Immature natural killer cell (primary cell): Measurements from ENCODE around the gene NTSR1. TPM values are rescaled to one million over a fixed set of nuclear protein-coding genes. Genes with fewer than 3 reads are reported as not detected.

Experiments
- DNase-seq, 3 donors: peaks; one replicate each; pipeline ENCODE4 v3.0.0; 2022; ENCODE audit warnings: mixed read lengths in 1 of 3
- H3K27ac Mint-ChIP-seq, 6 donors: one replicate each; pipeline ENCODE4 v1.8.0; 2020; ENCODE audit warnings: mixed read lengths in 6 of 6, mild to moderate bottlenecking in 5 of 6, inconsistent platforms in 4 of 6, moderate library complexity in 3 of 6
- H3K27me3 Mint-ChIP-seq, 3 donors: one replicate each; pipeline ENCODE4 v1.8.0; 2020 to 2021; ENCODE audit warnings: low read depth in 3 of 3, mild to moderate bottlenecking in 3 of 3, mixed read lengths in 3 of 3, moderate library complexity in 3 of 3, inconsistent platforms in 1 of 3
- H3K36me3 Mint-ChIP-seq, 3 donors: one replicate each; pipeline ENCODE4 v1.8.0; 2020; ENCODE audit warnings: mixed read lengths in 3 of 3, inconsistent platforms in 2 of 3, mild to moderate bottlenecking in 2 of 3
- H3K4me1 Mint-ChIP-seq, 2 donors: one replicate each; pipeline ENCODE4 v1.8.0; 2020; ENCODE audit warnings: inconsistent platforms in 2 of 2, mild to moderate bottlenecking in 2 of 2, mixed read lengths in 2 of 2, moderate library complexity in 1 of 2
- H3K4me3 Mint-ChIP-seq, 5 donors: one replicate each; pipeline ENCODE4 v1.8.0; 2020; ENCODE audit warnings: mild to moderate bottlenecking in 5 of 5, mixed read lengths in 5 of 5, inconsistent platforms in 3 of 5, moderate library complexity in 3 of 5
- H3K9me3 Mint-ChIP-seq, 6 donors: one replicate each; pipeline ENCODE4 v1.8.0; 2020; ENCODE audit warnings: mild to moderate bottlenecking in 6 of 6, mixed read lengths in 6 of 6, inconsistent platforms in 4 of 6, moderate library complexity in 3 of 6
- polyA plus RNA-seq, 3 donors: library from polyadenylated mRNA; unstranded; fragments of 300-500 nt; fragmentation: Illumina TruSeq; gene quantifications; one replicate each; pipeline ENCODE4 v1.2.3, GENCODE V29; 2021

Gene NTSR1
- polyA plus RNA-seq, 3 donors from 2014 or later, result not detected

DNA sequence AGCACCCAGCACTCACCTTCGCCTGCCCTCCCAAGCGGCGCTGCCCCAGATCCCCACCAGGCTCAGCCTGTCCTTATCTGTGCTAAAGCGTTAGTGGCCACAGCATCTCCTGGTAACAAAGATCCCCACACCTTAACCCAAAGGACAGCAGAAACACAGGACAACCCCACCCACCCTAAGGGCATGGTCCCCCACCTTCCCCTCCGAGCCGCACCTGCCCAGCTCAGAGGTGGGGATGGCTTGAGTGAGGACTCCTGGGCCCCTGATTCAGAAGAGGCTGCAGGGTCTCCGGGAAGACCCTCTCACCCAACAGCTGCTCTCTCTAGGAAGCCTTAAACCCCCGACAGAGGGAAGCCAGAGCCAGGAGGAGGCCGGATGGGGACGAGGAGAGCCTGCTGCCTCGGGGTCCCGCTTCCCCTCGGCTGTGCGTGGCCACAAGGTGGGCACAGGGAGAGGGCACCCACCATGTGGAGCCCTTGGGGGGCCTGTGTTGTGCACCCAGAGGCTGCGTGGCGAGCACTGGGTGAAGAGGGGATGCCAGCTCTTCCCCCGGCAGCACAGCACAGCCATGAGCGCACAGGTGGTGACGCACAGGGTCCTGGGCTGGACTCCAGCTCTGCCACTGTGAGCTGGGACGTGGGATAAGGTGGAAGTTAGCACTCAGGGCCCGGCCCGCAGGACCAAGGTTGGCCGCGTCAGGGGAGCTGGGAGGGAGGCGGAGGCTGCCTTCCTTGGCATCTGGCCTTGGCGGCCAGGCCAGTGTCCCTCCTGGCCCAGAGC lies 55.7 kb downstream of the NTSR1 start:
- no peak for DNase-seq
- H3K9me3 Mint-ChIP-seq, result no peaks in the 10 kb centered on the region
- peaks cover 0 to 4% (median 2%) of the 10 kb centered on the region in 3 donors for H3K27me3 Mint-ChIP-seq
- H3K4me1 Mint-ChIP-seq, result no peaks in the 10 kb centered on the region
- H3K4me3 Mint-ChIP-seq, result no peak overlapping the region
- H3K36me3 Mint-ChIP-seq, result no peaks in the 10 kb centered on the region
- H3K27ac Mint-ChIP-seq, result no peak overlapping the region

DNA sequence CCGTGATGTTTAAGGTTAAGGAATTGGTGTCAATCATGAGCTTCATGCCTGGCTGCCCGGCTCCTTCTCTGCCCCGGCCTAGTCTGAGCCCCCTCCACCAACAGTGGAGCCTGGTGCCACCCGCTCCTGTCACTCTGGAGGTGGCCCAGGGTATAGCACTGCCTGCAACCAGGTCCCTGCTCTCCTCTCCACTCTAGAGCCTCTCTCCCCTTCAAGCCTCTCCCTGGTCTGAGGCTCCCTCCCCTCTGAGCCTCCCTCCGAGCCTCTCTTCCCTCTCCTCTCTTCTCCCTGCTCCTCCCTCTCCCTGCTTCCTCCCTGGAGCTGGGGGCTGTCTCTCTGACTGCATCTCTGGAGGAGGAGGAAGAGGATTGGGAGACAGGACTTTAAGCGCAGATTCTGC lies 56.4 kb downstream of the NTSR1 start:
- Mint-ChIP-seq H3K4me1 (no peaks in the 10 kb centered on the region), H3K9me3 (no peaks in the 10 kb centered on the region), H3K4me3 (no peak overlapping the region), H3K36me3 (no peaks in the 10 kb centered on the region), H3K27me3 (peaks cover 0 to 4% (median 2%) of the 10 kb centered on the region in 3 donors), H3K27ac (no peak overlapping the region)
- no peak for DNase-seq

DNA sequence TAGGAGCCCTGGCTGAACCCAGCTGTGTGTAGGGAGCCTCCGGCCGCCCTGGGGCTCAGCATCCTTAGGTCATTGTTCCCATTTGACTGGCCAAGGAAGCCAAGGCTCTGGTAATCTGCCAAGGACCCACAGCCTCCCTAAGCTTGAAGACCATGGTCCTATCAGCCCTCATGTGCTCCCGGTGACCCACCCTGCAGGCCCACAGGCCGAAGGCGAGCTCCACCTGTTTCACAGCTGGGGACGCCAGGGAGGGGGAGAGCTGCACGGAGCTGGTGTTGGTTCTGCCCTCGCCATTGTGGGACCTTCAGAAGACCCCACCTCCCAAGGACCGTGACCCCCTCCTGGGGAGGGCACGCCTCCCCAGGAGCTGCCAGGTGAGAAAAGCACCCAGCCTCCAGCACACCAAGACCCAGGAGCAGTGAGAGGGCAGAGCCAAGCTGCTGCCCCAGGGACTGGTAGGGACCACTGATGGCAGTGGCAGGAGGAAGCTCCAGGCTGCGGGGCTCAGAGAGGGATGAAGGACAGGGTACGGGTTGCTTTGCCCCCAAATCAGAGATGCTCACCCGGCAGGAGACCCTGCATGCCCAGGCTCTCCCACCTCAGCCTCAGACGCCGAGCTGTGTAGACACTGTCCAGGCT lies 56.9 kb downstream of the NTSR1 start:
- no peak overlapping the region for H3K27ac Mint-ChIP-seq
- no peaks in the 10 kb centered on the region for H3K36me3 Mint-ChIP-seq
- DNase-seq, result no peak
- H3K27me3 Mint-ChIP-seq, result peaks cover 0 to 4% (median 2%) of the 10 kb centered on the region in 3 donors
- no peaks in the 10 kb centered on the region for H3K9me3 Mint-ChIP-seq
- no peaks in the 10 kb centered on the region for H3K4me1 Mint-ChIP-seq
- H3K4me3 Mint-ChIP-seq, result no peak overlapping the region

DNA sequence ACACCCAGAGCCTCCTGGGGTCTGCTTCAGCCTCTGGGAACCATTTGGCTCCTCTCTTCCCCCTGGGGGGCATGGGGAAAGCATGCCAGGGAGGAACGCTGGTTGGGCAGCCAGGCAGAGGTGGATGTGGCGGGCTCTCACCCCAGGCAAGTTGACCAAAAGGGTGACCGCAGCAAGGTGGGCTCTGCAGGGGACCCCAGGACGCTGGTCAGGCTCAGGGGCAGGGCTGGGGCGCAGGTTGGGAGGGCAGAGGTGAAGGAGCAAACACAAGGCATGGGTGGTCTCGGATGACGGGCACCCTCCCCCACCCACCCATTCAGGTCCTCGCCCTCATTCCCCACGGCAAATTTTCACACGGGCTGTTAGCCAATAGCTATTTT lies 57.4 kb downstream of the NTSR1 start:
- H3K27me3 Mint-ChIP-seq, result peaks cover 0 to 4% (median 2%) of the 10 kb centered on the region in 3 donors
- no peak overlapping the region for H3K27ac Mint-ChIP-seq
- H3K9me3 Mint-ChIP-seq, result no peaks in the 10 kb centered on the region
- no peaks in the 10 kb centered on the region for H3K4me1 Mint-ChIP-seq
- no peak overlapping the region for H3K4me3 Mint-ChIP-seq
- no peaks in the 10 kb centered on the region for H3K36me3 Mint-ChIP-seq
- no peak for DNase-seq

DNA sequence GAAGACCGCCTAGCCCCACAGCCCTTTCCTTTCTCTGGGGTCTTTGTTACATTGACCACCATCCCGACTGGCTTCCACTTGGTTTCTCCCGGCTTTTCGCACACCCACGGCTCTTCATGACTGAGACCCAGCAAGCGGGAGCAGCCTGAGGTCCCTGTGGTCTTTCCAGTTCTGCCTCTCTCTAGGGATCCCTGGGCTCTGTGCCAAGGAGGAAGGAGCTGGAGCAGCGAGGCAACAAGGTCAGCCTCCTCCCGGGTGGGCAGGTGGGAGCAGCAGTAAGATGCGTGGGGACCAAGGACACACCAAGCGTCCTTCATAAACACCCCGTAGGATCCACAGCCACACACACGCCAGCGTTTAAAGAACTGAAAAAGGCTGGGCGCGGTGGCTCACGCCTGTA lies 58.1 kb downstream of the NTSR1 start:
- Mint-ChIP-seq H3K4me1 (no peaks in the 10 kb centered on the region), H3K36me3 (no peaks in the 10 kb centered on the region), H3K27ac (no peak overlapping the region), H3K27me3 (peaks cover 0 to 4% (median 2%) of the 10 kb centered on the region in 3 donors), H3K4me3 (no peak overlapping the region), H3K9me3 (no peaks in the 10 kb centered on the region)
- DNase-seq, result no peak

DNA sequence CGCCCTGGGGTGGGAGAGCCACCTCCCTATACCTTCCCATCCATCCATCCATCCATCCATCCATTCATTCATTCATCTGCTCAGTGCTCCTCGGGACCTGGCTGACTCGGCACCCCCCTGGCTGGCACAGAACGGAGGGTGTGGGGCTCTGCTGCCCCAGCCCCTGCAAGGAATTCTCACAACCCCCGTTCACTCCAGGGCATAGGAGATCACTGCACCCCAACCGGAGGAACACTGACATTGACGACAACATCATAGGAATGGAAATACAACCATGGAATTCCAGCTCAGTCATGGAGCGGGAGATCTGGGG lies 59.6 kb downstream of the NTSR1 start:
- Mint-ChIP-seq H3K4me1 (no peaks in the 10 kb centered on the region), H3K27me3 (peaks cover 0 to 8% (median 2%) of the 10 kb centered on the region in 3 donors)

DNA sequence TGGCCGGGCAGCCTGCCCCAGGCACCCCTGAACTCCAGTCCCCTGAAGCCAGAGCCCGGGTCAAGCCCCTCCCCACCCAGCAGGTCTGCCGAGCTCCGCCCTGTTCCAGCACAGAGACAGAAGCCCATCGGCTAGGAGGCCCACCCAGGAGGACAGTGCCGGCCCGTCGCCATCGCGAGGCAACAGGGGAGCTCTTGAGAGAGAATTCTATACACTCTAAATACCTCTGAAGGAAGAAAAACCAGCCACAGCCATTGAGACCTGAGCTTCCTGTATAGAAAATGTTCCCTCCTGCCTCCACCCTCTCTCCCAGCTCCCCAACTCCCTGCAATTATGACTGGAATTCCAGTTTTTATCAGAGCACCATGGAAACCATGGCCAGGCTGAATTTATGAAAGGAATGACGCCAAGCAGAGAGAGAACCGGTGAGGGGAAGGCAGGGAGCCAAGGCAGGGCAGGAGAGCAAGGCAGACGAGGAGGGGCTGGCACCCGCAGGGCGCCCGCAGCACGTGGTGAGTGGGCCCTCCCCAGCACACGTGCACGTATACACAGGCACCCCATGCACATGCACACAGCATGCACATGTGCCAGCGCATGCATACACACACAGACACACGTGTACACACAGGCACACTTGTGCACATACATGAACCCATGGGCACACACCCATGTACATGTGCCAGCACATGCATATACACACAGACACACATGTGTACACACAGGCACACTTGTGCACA lies 60.1 kb downstream of the NTSR1 start:
- Mint-ChIP-seq H3K9me3 (no peaks in the 10 kb centered on the region), H3K4me3 (no peak overlapping the region), H3K36me3 (no peaks in the 10 kb centered on the region), H3K27ac (no peak overlapping the region), H3K27me3 (peaks cover 0 to 8% (median 2%) of the 10 kb centered on the region in 3 donors), H3K4me1 (no peaks in the 10 kb centered on the region)
- no peak for DNase-seq

More for the DNA sequence above, 59.6 kb downstream of the NTSR1 start:
- Mint-ChIP-seq H3K9me3 (no peaks in the 10 kb centered on the region), H3K4me3 (no peak overlapping the region), H3K36me3 (no peaks in the 10 kb centered on the region), H3K27ac (no peak overlapping the region)
- no peak for DNase-seq

DNA sequence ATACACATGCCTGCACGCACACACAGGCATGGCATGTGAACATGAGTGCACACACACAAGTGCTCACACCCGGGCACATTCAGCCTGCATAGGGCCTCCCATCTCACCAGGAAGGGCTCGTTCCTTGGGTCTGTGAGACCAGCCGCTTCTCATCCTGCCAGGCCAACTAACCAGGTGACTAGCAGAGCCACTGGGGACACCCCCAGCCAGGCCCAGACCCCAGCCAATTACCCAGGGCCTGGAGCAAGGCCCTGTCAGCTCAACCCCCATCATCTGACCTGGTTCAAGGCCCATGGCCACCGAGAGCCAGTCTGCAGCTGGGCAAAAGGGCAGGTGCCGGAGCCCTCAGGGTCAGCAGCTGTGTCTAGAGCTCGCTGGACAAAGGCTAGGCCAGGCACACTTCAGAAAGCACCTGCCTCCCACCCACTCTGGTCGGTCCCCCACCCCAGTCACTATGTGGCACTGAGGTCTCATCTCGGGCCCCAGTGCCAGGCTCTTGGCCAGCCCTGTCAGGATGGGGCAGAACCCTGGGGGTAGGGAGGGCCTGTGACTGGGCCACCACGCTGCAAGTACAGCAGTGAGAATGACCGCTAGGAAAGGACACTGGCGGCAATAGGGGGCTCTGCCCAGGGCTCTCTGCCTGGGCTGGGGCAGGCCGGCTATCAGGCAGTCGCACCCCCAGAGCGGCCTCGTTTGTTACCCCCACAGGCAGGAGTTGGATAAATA lies 60.9 kb downstream of the NTSR1 start:
- no peak overlapping the region for H3K4me3 Mint-ChIP-seq
- no peak overlapping the region for H3K27ac Mint-ChIP-seq
- peaks cover 0 to 8% (median 2%) of the 10 kb centered on the region in 3 donors for H3K27me3 Mint-ChIP-seq
- H3K9me3 Mint-ChIP-seq, result no peaks in the 10 kb centered on the region
- no peaks in the 10 kb centered on the region for H3K36me3 Mint-ChIP-seq
- H3K4me1 Mint-ChIP-seq, result no peaks in the 10 kb centered on the region
- no peak for DNase-seq

DNA sequence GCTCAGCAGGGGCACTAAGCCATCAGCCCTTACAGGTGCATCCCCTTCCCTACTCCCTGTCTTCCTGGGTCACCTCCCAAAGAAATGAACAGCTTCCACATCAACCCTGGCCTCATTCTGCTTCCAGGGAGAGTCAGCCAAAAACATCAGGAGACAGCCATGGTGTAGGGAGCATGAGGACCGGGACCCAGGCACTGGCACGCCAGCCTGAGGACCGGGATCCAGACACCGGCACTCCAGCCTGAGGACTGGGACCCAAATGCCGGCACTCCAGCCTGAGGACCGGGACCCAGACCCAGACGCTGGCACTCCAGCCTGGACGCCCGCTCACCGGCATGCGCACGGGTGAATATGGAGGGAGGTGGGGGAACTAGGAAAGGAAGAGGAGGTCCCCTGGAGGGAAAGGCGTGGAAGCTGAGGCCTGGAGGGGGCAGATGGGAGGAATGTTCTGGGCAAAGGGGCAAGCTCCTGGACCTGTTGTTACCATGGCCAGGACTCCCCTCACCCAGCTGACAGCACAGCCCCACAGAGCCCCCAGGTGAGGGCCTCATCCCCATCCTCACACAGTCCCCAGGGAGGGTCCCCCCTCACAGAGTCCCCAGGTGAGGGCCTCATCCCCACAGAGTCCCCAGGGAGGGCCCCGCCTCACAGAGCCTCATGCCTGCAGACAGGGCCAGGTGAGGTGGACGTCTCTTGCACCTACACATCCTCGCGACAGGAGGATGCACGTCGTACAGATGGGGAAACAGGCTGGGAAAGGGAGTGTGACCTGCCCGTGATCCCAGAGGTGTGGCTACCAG lies 61.7 kb downstream of the NTSR1 start:
- Mint-ChIP-seq H3K36me3 (no peaks in the 10 kb centered on the region), H3K9me3 (no peaks in the 10 kb centered on the region), H3K27ac (no peak overlapping the region), H3K4me3 (no peak overlapping the region), H3K4me1 (peaks cover 0 to 3% of the 10 kb centered on the region in 2 donors), H3K27me3 (peaks cover 0 to 8% (median 2%) of the 10 kb centered on the region in 3 donors)
- DNase-seq, result no peak

DNA sequence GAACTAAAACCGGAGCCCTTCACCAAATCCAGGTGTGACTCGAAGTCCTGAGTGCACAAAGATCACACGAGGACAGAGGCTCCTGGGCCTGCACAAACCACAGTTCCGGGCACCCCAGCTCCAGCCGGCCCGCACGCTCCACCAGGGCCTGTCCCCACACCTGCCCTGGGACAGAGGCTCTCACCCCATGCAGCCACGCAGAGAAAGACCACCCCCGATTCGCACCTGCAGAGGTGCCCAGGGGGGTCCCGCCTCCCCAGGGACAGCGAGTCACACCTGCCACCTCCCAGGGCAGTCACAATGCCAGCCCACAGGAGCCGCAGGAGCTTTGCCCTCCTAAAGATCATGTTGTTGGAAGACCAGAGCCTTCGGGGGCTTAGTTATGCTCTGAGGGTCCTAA lies 62.3 kb downstream of the NTSR1 start:
- H3K9me3 Mint-ChIP-seq, result no peaks in the 10 kb centered on the region
- peaks cover 0 to 8% of the 10 kb centered on the region in 2 donors for H3K4me1 Mint-ChIP-seq
- H3K27me3 Mint-ChIP-seq, result peaks cover 0 to 8% (median 2%) of the 10 kb centered on the region in 3 donors
- H3K27ac Mint-ChIP-seq, result no peak overlapping the region
- H3K36me3 Mint-ChIP-seq, result no peaks in the 10 kb centered on the region
- H3K4me3 Mint-ChIP-seq, result no peak overlapping the region
- no peak for DNase-seq

DNA sequence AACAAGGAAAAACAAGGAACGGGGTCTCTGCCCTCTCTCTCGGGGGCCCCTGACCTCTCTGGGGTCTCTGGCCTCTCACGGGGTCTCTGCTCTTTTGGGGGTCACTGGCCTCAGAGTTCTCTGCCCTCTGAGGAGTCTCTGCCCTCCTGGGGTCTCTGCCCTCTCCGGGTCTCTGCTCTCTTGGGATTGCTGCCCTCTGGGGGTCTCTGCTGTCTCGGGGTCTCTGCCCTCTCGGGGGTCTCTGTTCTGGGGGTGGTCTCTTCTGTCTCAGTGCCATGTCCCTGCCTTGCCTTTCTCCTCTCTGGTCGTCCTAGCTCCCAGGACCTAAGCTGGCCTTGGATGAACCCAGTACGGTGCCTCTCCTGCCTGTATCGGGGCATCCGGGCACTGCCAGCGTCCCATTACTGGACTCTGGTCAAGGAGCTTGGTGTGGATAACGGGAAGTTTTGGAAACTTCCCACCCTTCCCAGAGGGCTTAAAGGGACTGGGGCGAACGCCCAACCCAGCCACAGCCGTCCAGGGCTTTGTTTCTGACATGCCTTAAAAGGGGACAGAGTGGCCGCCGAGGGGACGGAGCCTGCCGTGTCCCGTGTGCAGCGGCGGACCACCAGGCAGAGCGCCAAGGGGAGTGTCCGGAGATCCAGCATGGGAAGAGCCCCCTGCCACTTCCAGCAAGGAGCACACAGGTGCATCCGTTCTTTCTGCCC lies 62.9 kb downstream of the NTSR1 start:
- H3K9me3 Mint-ChIP-seq, result no peaks in the 10 kb centered on the region
- H3K27me3 Mint-ChIP-seq, result peaks cover 0 to 6% (median 2%) of the 10 kb centered on the region in 3 donors
- no peaks in the 10 kb centered on the region for H3K36me3 Mint-ChIP-seq
- no peak for DNase-seq
- no peak overlapping the region for H3K27ac Mint-ChIP-seq
- H3K4me1 Mint-ChIP-seq, result peaks cover 4 to 13% of the 10 kb centered on the region in 2 donors
- no peak overlapping the region for H3K4me3 Mint-ChIP-seq

DNA sequence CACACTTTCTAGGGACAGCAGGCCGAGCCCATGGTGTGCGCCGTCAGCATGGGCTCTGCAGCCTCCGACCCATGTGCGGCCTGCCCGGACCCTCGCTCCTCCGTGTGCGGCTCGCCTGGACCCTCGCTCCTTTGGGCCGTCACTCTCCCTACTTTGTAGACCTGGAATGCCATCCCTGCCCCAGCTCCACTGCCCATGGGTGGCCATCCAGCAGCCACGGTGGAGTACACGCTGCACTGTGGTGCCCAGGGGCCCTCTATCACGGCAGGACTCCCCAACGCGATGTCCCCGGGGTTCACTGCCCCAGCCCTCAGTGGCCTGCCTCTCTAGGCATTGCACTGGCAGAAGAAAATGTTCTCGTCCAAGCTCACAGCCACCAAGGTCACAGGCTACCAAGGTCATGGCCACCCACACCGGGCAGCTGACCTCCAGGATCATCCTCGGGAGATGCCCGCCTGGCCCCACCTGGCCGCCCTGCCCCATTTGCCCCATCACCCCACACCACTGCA lies 63.5 kb downstream of the NTSR1 start:
- DNase-seq, result no peak
- no peak overlapping the region for H3K27ac Mint-ChIP-seq

More for the DNA sequence above, 63.5 kb downstream of the NTSR1 start:
- H3K4me3 Mint-ChIP-seq, result no peak overlapping the region
- peaks cover 0 to 6% (median 0%) of the 10 kb centered on the region in 3 donors for H3K27me3 Mint-ChIP-seq
- H3K36me3 Mint-ChIP-seq, result no peaks in the 10 kb centered on the region
- H3K4me1 Mint-ChIP-seq, result peaks cover 11 to 19% of the 10 kb centered on the region in 2 donors
- H3K9me3 Mint-ChIP-seq, result no peaks in the 10 kb centered on the region
